CD4-positive, alpha-beta T cell treated with Interferon gamma for 1 hour (primary cell): Measurements from ENCODE around the gene OR4C3.
"Not testable (repeated sequence)": the region's sequence is repeated elsewhere in the genome, so short reads cannot be mapped to it uniquely, and the experiment has no call there.

Source experiments
- DNase-seq: peaks from one replicate; pipeline ENCODE4 v3.0.0-alpha.2; 2020

The OR4C3 gene

GRCh38 chr11:48324620-48325019 lies at the start of gene OR4C3:
Gene OR4C3 (plus strand): TSS chr11:48324920. CDS start chr11:48325022, 102 bp downstream.
- not testable (repeated sequence) for DNase-seq

GRCh38 chr11:48305923-48306322 lies 18.8 kb upstream of the OR4C3 start, which contains the start of gene OR4S1:
Gene OR4S1 (plus strand): TSS chr11:48306223. CDS start chr11:48306223, 0 bp downstream.
- no peak for DNase-seq

- peak; percentile 29 for DNase-seq
Observed at GRCh38 chr11:48307760-48308386, 16.8 kb upstream of the OR4C3 start.

GRCh38 chr11:48313590-48313989 lies 11.1 kb upstream of the OR4C3 start:
- not testable (repeated sequence) for DNase-seq

GRCh38 chr11:48319813-48320212 lies 4.9 kb upstream of the OR4C3 start:
- not testable (repeated sequence) for DNase-seq

GRCh38 chr11:48341466-48341865 lies 16.7 kb downstream of the OR4C3 start:
- no peak for DNase-seq

- DNase-seq: not testable (repeated sequence)
Observed at GRCh38 chr11:48342505-48342904, 17.8 kb downstream of the OR4C3 start.

GRCh38 chr11:48346286-48346685 lies 21.6 kb downstream of the OR4C3 start:
- peak; percentile 3 for DNase-seq

- DNase-seq: no peak
Observed at GRCh38 chr11:48354013-48354412, 29.3 kb downstream of the OR4C3 start.

- DNase-seq: no peak
Observed at GRCh38 chr11:48354677-48355076, 30.0 kb downstream of the OR4C3 start.

GRCh38 chr11:48361289-48361688 lies 36.6 kb downstream of the OR4C3 start:
- DNase-seq: not testable (repeated sequence)

GRCh38 chr11:48366365-48366764 lies 41.6 kb downstream of the OR4C3 start, which contains the start of gene OR4C5:
Gene OR4C5 (minus strand): TSS chr11:48366465. CDS start chr11:48366465, 0 bp downstream.
- DNase-seq: no peak
